ENCODE measurements around the gene SORT1. TPM values are rescaled to one million over a fixed set of nuclear protein-coding genes. Genes with fewer than 3 reads are reported as not detected.
"Not testable (repeated sequence)": the region's sequence is repeated elsewhere in the genome, so short reads cannot be mapped to it uniquely, and the experiment has no call there.

Gene SORT1
- total and polyA plus RNA-seq, 4 donors: 1.0 to 10.6 (median 3.4) TPM

DNA sequence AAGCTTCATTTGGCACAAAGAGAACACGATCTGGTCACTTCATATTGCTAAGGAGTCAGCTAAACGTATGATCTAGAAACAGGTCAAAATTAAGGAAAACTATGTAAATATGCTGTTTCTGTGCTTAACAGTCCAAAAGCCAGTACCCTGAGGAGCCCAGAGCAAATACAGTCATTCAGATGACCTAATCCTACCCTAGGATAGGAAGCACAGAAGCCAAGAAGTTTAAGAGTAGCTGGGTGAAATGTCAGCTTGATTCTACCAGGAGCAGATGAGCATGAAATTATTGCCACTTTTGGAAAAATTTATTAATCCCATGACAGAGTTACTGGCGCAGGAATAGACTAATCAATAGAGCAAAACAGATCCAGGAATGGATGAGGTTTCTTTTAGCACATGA, 18.3 kb downstream of the SORT1 start:
- H3K27ac ChIP-seq (ENCODE audit: low read depth in 1 of 2, low read length in 2 of 2): no peak overlapping the region
- no peaks in the 10 kb centered on the region for H3K4me1 ChIP-seq (ENCODE audit: control insufficient read depth in 4 of 4, insufficient read depth in 4 of 4, low read length in 3 of 4)
- H3K9me3 ChIP-seq (ENCODE audit: control insufficient read depth in 4 of 4, low read length in 3 of 4): no peaks in the 10 kb centered on the region
- TF ChIP-seq, protein P1, sequence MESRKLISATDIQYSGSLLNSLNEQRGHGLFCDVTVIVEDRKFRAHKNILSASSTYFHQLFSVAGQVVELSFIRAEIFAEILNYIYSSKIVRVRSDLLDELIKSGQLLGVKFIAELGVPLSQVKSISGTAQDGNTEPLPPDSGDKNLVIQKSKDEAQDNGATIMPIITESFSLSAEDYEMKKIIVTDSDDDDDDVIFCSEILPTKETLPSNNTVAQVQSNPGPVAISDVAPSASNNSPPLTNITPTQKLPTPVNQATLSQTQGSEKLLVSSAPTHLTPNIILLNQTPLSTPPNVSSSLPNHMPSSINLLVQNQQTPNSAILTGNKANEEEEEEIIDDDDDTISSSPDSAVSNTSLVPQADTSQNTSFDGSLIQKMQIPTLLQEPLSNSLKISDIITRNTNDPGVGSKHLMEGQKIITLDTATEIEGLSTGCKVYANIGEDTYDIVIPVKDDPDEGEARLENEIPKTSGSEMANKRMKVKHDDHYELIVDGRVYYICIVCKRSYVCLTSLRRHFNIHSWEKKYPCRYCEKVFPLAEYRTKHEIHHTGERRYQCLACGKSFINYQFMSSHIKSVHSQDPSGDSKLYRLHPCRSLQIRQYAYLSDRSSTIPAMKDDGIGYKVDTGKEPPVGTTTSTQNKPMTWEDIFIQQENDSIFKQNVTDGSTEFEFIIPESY (IDR thresholded peaks at IDR 0.05): no peak
- TF ChIP-seq, protein P2, sequence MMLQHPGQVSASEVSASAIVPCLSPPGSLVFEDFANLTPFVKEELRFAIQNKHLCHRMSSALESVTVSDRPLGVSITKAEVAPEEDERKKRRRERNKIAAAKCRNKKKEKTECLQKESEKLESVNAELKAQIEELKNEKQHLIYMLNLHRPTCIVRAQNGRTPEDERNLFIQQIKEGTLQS (IDR thresholded peaks at IDR 0.05): no peak
- TF ChIP-seq GABPA (IDR thresholded peaks at IDR 0.05 in 1 of 2, conservative IDR thresholded peaks at IDR 0.05 in 1 of 2) (no peak), RXRA (IDR thresholded peaks at IDR 0.05) (no peak), FOXA1 (IDR thresholded peaks at IDR 0.05) (no peak), FOXA2 (IDR thresholded peaks at IDR 0.05) (no peak), NR2F2 (IDR thresholded peaks at IDR 0.05) (no peak), SP1 (IDR thresholded peaks at IDR 0.05) (no peak), HNF4A (conservative IDR thresholded peaks at IDR 0.05) (no peak), JUND (IDR thresholded peaks at IDR 0.05) (no peak), MAX (IDR thresholded peaks at IDR 0.05) (no peak)
- TF ChIP-seq, protein P3, sequence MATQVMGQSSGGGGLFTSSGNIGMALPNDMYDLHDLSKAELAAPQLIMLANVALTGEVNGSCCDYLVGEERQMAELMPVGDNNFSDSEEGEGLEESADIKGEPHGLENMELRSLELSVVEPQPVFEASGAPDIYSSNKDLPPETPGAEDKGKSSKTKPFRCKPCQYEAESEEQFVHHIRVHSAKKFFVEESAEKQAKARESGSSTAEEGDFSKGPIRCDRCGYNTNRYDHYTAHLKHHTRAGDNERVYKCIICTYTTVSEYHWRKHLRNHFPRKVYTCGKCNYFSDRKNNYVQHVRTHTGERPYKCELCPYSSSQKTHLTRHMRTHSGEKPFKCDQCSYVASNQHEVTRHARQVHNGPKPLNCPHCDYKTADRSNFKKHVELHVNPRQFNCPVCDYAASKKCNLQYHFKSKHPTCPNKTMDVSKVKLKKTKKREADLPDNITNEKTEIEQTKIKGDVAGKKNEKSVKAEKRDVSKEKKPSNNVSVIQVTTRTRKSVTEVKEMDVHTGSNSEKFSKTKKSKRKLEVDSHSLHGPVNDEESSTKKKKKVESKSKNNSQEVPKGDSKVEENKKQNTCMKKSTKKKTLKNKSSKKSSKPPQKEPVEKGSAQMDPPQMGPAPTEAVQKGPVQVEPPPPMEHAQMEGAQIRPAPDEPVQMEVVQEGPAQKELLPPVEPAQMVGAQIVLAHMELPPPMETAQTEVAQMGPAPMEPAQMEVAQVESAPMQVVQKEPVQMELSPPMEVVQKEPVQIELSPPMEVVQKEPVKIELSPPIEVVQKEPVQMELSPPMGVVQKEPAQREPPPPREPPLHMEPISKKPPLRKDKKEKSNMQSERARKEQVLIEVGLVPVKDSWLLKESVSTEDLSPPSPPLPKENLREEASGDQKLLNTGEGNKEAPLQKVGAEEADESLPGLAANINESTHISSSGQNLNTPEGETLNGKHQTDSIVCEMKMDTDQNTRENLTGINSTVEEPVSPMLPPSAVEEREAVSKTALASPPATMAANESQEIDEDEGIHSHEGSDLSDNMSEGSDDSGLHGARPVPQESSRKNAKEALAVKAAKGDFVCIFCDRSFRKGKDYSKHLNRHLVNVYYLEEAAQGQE (IDR thresholded peaks at IDR 0.05): no peak
- TF ChIP-seq, protein P4, sequence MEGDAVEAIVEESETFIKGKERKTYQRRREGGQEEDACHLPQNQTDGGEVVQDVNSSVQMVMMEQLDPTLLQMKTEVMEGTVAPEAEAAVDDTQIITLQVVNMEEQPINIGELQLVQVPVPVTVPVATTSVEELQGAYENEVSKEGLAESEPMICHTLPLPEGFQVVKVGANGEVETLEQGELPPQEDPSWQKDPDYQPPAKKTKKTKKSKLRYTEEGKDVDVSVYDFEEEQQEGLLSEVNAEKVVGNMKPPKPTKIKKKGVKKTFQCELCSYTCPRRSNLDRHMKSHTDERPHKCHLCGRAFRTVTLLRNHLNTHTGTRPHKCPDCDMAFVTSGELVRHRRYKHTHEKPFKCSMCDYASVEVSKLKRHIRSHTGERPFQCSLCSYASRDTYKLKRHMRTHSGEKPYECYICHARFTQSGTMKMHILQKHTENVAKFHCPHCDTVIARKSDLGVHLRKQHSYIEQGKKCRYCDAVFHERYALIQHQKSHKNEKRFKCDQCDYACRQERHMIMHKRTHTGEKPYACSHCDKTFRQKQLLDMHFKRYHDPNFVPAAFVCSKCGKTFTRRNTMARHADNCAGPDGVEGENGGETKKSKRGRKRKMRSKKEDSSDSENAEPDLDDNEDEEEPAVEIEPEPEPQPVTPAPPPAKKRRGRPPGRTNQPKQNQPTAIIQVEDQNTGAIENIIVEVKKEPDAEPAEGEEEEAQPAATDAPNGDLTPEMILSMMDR (IDR thresholded peaks at IDR 0.05; ENCODE audit: low read depth, low read length, missing input control): no peak
- DNase-seq (ENCODE audit: low spot score): no peak
- 90% methylated on average over 3 of the region's 3 CpGs for WGBS
- no peaks in the 10 kb centered on the region for H3K27me3 ChIP-seq (ENCODE audit: control insufficient read depth in 4 of 4, insufficient read depth in 4 of 4, low read length in 3 of 4)
- no peaks in the 10 kb centered on the region for H3K36me3 ChIP-seq (ENCODE audit: control insufficient read depth in 4 of 4, insufficient read depth in 3 of 4, low read depth in 1 of 4, low read length in 3 of 4)
- no peak overlapping the region for H3K4me3 ChIP-seq (ENCODE audit: low read depth in 1 of 3, low read length in 3 of 3)
- H3K9ac ChIP-seq (ENCODE audit: low read depth in 1 of 2, low read length in 2 of 2): no peak overlapping the region

- H3K4me1 ChIP-seq (ENCODE audit: control insufficient read depth in 4 of 4, insufficient read depth in 4 of 4, low read length in 3 of 4): no peaks in the 10 kb centered on the region
- no peaks in the 10 kb centered on the region for H3K36me3 ChIP-seq (ENCODE audit: control insufficient read depth in 4 of 4, insufficient read depth in 3 of 4, low read depth in 1 of 4, low read length in 3 of 4)
- H3K4me3 ChIP-seq (ENCODE audit: low read depth in 1 of 3, low read length in 3 of 3): no peak overlapping the region
- no peaks in the 10 kb centered on the region for H3K9me3 ChIP-seq (ENCODE audit: control insufficient read depth in 4 of 4, low read length in 3 of 4)
- WGBS: 97% methylated on average over 4 of the region's 4 CpGs
- no peak overlapping the region for H3K27ac ChIP-seq (ENCODE audit: low read depth in 1 of 2, low read length in 2 of 2)
- DNase-seq (ENCODE audit: low spot score): no peak
- H3K9ac ChIP-seq (ENCODE audit: low read depth in 1 of 2, low read length in 2 of 2): no peak overlapping the region
- TF ChIP-seq JUND (IDR thresholded peaks at IDR 0.05): no peak
- TF ChIP-seq MAX (IDR thresholded peaks at IDR 0.05): no peak
- no peak for TF ChIP-seq RXRA (IDR thresholded peaks at IDR 0.05)
- TF ChIP-seq RAD21 (IDR thresholded peaks at IDR 0.05): no peak
- no peak for TF ChIP-seq GABPA (IDR thresholded peaks at IDR 0.05 in 1 of 2, conservative IDR thresholded peaks at IDR 0.05 in 1 of 2)
- TF ChIP-seq, protein P2 (IDR thresholded peaks at IDR 0.05): no peak
- TF ChIP-seq, protein P3 (IDR thresholded peaks at IDR 0.05): no peak
- TF ChIP-seq NR2F2 (IDR thresholded peaks at IDR 0.05): no peak
- TF ChIP-seq FOXA2 (IDR thresholded peaks at IDR 0.05): no peak
- no peaks in the 10 kb centered on the region for H3K27me3 ChIP-seq (ENCODE audit: control insufficient read depth in 4 of 4, insufficient read depth in 4 of 4, low read length in 3 of 4)
Measured at GRCh38 chr1:109377698-109378097, 20.0 kb downstream of the SORT1 start.

DNA sequence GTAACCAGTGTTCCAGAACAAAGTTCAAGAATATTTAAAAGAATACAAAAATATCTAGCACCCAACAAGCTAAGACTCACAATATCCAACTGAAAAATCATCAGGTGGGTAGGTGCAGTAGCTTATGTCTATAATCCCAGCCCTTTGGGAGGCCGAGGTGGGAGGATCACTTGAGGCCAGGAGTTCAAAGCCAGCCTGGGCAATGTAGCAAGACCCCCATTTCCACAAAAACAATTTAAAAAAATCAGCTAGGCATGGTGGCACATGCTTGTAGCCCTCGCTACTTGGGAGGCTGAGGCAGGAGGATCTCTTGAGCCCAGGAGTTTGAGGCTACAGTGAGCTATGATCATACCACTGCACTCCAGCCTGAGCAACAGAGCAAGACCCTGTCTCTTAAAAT, 24.0 kb downstream of the SORT1 start:
- 98% methylated on average over 2 of the region's 2 CpGs for WGBS

More for the DNA sequence above, 24.0 kb downstream of the SORT1 start:
- H3K36me3 ChIP-seq (ENCODE audit: control insufficient read depth in 4 of 4, insufficient read depth in 3 of 4, low read depth in 1 of 4, low read length in 3 of 4); H3K4me3 ChIP-seq (ENCODE audit: low read depth in 1 of 3, low read length in 3 of 3); H3K4me1 ChIP-seq (ENCODE audit: control insufficient read depth in 4 of 4, insufficient read depth in 4 of 4, low read length in 3 of 4); DNase-seq (ENCODE audit: low spot score); H3K9me3 ChIP-seq (ENCODE audit: control insufficient read depth in 4 of 4, low read length in 3 of 4); H3K27ac ChIP-seq (ENCODE audit: low read depth in 1 of 2, low read length in 2 of 2); H3K9ac ChIP-seq (ENCODE audit: low read depth in 1 of 2, low read length in 2 of 2); H3K27me3 ChIP-seq (ENCODE audit: control insufficient read depth in 4 of 4, insufficient read depth in 4 of 4, low read length in 3 of 4): not testable (repeated sequence)

All from liver (tissue), 9 donors.